UCSD-AML1 (cell line): ENCODE data around the gene A2ML1.
A peak's percentile ranks its signal among the peaks of the same experiment; 100 is the strongest.
"Not testable (repeated sequence)": the region's sequence is repeated elsewhere in the genome, so short reads cannot be mapped to it uniquely, and the experiment has no call there.

Experiments used
- DNase-seq: peaks from one replicate; lab custom pipeline; 2025; ENCODE audit not compliant: unreplicated experiment; lab: John Stamatoyannopoulos, UW

A2ML1 gene

DNA sequence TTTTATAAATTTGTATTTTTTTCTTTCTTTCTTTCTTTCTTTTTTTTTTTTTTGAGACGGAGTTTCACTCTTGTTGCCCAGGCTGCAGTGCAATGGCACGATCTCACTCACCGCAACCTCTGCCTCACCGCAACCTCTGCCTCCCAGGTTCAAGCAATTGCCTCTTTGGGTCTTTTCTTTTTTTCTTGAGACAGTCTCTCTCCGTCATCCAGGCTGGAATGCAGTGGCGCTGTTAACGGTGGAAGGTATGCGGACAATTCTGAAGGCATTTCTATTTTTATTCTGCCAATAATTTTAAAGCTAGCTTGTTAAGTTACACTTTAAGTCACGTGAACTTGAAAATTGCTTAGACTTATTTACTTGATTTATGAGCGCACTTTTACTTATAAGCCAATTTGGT is 83.1 kb downstream of the A2ML1 start:
- no peak for DNase-seq

DNA sequence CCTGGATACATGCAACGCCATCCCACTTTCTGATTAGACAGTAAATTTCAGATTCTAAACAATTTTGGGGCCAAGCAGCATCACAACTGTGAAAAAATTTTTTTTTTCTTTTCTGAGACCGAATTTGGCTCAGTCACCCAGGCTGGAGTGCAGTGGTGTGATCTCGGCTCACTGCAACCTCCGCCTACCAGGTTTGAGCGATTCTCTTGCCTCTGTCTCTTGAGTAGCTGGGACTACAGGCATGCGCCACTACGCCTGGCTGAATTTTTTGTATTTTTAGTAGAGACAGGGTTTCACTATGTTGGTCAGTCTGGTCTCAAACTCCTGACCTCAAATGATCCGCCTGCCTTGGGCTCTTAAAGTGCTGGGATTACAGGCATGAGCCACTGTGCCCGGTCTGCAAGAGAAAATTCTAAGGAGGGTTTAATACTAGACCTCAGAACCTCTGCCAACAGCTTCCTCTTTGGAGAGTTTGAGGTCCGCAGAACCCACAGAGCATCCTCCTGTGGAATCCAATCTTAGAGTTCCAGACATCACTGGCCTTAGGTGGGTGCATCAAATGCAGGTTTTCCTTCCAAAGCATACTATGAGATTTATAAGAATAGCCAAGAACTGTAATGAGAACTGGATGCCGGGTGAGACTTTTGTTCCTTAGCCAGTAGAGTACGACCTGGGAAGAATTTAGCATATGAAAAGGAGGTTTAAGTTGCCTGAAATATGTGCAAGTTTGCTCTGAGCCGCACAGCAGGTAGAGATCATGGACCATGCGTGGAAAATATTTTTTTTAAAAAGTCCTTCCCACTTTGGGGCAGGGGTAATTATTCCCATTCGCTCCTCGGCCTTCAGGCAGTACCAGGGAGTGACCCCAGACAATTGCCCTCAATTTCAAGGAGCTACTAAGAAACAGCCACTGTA is 84.1 kb downstream of the A2ML1 start:
- no peak for DNase-seq

DNA sequence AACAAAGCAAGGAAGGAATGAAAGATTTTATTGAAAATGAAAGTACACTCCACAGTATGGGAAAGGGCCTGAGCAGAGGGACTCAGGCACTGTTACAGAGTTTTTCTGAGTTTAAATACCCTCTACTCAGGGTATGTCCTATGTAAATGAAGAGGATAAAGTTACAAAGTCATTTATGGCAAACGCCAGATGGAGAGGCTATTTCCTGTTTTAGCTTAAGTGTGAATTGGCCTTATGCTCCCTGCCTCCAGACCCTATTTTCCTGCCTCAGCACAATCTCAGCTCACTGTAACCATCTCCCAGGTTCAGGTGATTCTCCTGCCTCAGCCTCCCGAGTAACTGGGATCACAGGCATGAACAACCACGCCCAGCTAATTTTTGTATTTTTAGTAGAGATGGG is 85.1 kb downstream of the A2ML1 start:
- DNase-seq, result no peak

DNA sequence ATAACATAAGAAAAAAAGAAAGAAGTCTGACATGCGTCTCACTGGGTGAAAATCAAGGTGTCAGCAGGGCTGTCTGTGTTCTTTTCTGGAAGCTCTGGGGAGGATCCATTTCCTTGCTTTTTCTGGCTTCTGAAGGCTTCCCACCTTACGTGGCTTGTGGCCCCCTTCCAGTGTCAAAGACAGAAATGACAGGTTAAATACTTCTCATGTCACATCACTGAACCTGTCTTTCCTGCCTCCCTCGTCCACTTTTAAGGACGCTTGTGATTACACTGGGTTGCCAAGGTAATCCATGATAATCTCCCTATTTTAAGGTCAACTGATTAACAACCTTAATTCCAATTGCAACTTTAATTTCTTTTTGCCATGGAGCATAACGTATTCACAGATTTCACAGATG is 87.3 kb downstream of the A2ML1 start:
- DNase-seq, result no peak

DNA sequence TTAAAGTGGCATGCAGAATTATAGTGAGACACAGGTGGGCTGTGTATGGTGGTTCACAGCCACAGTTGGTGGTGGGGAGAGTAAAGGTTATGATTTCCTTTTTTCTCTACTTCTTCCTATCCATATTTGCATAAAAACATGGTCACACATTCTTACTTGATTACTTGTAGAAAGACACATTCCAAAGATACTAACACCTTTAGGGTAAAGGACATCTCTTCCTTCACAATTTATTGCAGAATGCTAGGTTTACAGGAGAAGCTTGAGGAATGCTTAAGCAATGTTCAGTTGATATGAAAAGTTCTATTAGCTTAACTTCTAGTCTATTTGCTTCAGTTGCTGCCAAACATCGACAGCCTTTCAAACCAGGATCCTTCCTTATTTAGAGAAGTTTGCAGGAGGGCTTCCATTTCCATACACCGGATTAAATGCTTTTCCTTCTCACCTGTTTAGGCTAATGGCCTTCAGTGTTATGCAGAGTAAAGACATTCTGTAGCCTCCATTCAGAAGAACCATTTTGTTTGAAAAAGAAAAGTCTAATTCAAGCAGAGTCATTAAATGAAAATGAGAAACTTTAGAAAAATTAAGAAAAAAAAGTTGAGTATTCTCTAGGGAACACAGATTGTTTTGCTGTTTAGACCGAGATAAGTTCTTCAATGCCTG is 89.3 kb downstream of the A2ML1 start:
- DNase-seq, result no peak

DNA sequence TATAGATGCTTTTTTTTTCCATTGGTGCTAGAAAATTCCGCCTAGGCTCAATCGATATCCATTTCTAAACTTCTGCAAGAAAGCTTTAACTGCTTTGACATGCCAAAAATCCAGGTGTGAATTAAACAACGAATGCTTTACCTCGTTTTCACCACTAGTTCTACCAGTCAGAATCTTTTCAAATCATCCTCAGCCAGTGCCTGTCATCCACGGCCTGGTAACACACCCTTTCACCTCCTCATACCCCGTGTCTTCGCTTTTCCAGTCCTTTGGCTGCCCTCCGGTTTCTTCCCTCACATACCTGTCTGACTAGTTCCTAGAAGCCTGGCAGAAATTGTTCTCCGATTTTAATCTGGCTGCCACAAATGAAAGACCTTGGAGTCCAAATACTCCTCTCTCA is 90.5 kb downstream of the A2ML1 start:
- DNase-seq, result no peak

DNA sequence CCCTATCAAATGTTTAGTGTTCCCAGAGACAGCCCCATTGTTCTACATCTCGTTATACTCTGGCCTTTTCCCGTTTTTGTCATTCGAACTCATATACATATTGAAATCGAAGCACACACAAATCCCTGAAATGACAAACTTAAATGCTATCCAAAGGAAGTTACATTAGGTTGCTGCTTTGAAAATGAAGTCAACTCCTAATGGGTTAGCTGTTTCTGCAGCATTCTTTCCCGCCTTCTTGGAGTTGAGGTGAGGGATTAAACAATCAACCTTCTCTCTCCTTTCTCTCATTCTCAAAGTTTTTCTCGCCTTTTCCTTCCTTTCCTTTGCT is 91.2 kb downstream of the A2ML1 start:
- no peak for DNase-seq

DNA sequence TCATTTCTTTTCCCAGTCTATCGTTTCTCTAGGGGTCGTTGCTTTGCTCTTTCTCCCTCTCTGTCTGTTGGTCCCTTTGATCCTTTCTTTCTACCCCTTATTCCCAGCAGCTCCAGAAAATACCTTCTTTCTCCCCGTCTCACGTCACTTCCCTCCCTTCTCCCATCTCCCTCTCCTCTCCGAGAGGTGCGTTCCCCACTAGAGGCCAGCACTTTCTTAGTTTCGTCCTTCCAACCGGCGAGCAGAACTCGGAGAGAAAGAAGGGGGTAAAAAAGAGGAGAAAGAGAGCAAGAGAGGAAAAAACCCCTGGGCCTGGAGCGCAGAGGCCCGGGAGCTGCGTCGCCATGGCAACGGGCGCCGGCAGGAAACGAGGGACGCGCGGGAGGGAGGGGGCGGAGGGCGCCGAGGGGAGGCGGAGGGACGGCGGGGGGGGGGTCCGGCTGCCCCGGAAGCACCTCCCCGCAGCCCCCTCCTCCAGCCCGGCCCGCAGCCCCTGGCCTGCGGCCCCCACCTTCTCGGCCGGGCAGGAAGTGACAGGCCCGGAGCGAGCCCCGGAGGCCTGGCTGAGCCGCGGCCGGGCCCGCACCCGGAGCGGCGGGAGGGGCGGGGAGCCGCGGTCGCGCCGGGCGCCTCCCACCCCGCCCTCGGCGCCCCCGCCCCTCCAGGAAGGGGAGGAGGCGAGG is 91.8 kb downstream of the A2ML1 start, which contains the start of gene PHC1:
Gene PHC1, plus strand, starts transcription at position 477 of the 683 bp plus-strand sequence. CDS start 3,169 bp downstream, outside the sequence.
- peak; percentile 79 for DNase-seq

DNA sequence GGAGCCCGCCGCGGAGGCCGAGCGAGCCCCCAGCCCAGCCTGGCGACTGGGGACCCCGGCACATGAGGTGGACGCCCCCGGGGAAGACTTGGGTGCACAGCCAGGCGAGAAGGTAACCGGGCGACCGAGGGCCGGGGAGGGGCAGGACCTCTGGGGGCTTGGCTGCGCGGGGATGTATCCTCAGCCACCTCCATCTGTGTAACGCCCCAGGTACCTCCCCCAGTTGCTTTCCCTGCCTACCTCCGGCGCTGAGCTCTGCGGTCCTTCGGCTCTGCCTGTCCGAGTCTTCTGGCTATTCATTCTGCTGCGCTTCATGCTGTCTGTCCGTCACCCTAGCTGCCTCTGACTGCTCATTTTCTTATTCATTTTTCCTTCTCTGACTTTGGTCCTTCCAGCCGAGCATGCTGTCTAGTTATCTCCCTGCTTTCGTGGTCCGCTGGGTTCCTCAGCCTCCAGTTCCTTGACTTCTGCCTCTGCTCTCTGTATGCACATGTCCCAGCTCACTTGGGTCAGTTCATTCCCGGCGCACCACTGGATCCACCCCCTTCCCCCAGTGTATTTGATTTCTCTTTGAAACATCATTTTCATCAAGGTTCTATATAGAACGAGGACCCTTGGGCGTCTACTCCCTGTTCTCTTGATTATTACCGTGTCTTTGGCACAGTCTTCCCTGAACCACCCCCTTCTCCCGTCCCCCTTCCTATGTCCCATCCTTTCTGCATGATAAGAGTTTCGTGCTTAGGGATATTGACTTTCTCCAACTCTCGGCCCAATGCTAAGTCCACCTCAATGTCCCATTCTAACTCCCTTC is 92.5 kb downstream of the A2ML1 start:
- DNase-seq, result peak; percentile 50

DNA sequence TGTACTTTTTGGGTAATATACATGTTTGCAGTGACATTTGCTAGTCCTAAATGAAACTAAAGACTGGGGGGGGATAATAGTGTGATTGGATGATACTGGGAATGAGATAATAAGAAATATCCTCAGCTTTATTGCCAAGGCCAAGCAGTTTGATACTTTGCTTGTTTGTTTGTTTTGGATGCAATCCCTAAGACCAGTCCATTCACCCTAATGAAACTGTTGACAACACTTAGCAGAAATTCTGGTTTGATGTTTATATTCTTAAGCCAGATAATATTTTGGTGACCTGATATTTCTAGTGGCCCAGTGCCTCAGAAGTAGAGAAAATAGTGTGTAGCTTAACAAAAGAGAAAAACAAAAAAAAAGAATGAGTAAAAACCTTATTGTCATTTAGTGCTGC is 93.7 kb downstream of the A2ML1 start:
- DNase-seq, result no peak

DNA sequence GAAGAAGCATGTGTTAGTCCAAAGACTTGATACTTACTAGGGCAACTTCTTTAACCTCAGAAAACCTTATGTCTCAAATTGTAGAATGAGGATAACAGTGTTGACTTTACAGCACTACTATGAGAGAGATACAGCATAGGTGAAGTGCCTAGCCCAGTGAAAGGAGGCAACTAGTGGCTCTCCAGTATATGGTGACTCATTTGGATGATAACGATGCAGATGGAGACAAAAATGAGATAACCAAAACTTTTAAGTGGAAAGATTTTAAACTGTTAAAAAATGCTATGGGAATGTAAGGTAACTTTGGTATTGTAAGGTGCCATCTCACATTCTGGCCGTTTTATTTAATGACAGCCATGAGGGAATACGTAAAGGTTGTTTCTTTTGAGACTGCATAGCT is 94.6 kb downstream of the A2ML1 start:
- no peak for DNase-seq

DNA sequence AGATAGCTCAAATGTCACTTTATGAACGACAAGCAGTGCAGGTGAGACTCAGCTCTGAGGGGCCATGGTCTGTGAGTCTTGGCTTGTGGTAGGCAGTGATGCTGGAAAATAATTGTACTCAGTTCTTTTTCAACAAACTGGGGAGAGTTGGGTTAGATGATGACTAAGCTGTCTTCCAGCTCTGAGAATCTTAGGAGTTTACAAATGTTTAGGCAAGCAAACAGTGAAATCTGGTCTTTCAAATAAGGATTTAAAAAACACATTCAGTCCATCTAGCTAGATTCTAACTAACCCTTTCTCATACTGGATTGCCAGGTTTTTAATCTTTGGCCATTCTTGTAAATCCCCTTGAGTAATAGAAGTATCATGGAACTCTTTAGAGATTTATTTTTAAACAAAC is 95.3 kb downstream of the A2ML1 start:
- DNase-seq, result no peak

DNA sequence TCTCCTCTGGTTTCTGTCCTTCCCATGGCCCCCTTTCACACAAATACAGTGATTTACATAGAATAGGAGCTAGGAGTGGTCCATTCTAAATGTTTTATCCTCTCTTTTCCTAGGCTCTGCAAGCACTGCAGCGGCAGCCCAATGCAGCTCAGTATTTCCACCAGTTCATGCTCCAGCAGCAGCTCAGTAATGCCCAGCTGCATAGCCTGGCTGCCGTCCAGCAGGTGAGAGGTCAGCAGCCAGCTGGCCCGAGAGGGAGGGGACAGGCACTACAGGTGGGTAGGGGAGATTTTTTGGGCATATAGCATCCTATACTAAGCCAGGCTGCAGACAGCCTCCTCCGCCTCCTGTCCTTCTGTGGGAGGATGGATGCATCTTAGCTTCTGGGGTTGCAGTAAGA is 97.2 kb downstream of the A2ML1 start:
- not testable (repeated sequence) for DNase-seq

DNA sequence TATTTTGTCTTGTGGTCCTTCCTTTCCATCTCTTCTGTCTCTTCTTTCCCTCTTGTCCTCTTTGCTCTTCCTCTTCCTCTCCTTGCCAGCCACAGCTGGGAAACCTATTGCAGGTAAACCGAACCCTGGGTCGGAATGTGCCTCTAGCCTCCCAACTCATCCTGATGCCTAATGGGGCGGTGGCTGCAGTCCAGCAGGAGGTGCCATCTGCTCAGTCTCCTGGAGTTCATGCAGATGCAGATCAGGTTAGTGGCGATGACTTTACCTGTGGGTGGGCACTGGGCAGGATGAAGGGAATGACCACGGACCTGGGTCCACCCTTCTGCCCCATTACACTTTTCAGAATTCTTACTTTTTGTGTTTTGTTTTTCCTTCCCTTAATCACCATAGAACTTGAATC is 100.1 kb downstream of the A2ML1 start:
- no peak for DNase-seq
